NCI-H345 (cell line): ENCODE results near the gene GAS6.
"Not testable (repeated sequence)": the region's sequence is repeated elsewhere in the genome, so short reads cannot be mapped to it uniquely, and the experiment has no call there.

Experiments
- DNase-seq: peaks from one replicate; lab custom pipeline; 2025; lab: John Stamatoyannopoulos, UW

Gene GAS6

GRCh38 chr13:113867913-113868312 lies 4.0 kb upstream of the GAS6 start:
- not testable (repeated sequence) for DNase-seq

- no peak for DNase-seq
These were observed 1.6 kb upstream of the GAS6 start for GRCh38 chr13:113865427-113865826.

GRCh38 chr13:113864273-113864890 lies 506 bp upstream of the GAS6 start:
- peak; percentile 22 for DNase-seq

GRCh38 chr13:113862931-113863523 lies 849 bp downstream of the GAS6 start:
- peak; percentile 50 for DNase-seq

- no peak for DNase-seq
These were observed 1.5 kb downstream of the GAS6 start for GRCh38 chr13:113862191-113862930.

- no peak for DNase-seq
These were observed 2.3 kb downstream of the GAS6 start for GRCh38 chr13:113861433-113862030.

- no peak for DNase-seq
These were observed 3.0 kb downstream of the GAS6 start for GRCh38 chr13:113860665-113861432.

GRCh38 chr13:113860051-113860664 lies 3.7 kb downstream of the GAS6 start:
- DNase-seq = no peak

GRCh38 chr13:113859311-113860050 lies 4.4 kb downstream of the GAS6 start:
- DNase-seq = no peak

- DNase-seq = no peak
These were observed 6.2 kb downstream of the GAS6 start for GRCh38 chr13:113857531-113858195.

- DNase-seq = no peak
These were observed 7.2 kb downstream of the GAS6 start for GRCh38 chr13:113856716-113857065.

- DNase-seq = no peak
These were observed 7.8 kb downstream of the GAS6 start for GRCh38 chr13:113855931-113856715.

GRCh38 chr13:113855012-113855921 lies 8.6 kb downstream of the GAS6 start:
- DNase-seq = no peak

- peak; percentile 37 for DNase-seq
These were observed 9.5 kb downstream of the GAS6 start for GRCh38 chr13:113854238-113855011.

GRCh38 chr13:113853518-113854237 lies 10.2 kb downstream of the GAS6 start:
- no peak for DNase-seq

- DNase-seq = no peak
These were observed 11.0 kb downstream of the GAS6 start for GRCh38 chr13:113852536-113853517.
